ENCODE results near the gene BAHCC1. TPM values are rescaled to one million over a fixed set of nuclear protein-coding genes. Genes with fewer than 3 reads are reported as not detected.

Gene BAHCC1
- total and polyA plus RNA-seq, 9 of the 15 experiments (the other 6 are each of a cell fraction or from before 2014, with no cell fraction given), result 0.14 to 26.9 (median 5.0) TPM

DNA sequence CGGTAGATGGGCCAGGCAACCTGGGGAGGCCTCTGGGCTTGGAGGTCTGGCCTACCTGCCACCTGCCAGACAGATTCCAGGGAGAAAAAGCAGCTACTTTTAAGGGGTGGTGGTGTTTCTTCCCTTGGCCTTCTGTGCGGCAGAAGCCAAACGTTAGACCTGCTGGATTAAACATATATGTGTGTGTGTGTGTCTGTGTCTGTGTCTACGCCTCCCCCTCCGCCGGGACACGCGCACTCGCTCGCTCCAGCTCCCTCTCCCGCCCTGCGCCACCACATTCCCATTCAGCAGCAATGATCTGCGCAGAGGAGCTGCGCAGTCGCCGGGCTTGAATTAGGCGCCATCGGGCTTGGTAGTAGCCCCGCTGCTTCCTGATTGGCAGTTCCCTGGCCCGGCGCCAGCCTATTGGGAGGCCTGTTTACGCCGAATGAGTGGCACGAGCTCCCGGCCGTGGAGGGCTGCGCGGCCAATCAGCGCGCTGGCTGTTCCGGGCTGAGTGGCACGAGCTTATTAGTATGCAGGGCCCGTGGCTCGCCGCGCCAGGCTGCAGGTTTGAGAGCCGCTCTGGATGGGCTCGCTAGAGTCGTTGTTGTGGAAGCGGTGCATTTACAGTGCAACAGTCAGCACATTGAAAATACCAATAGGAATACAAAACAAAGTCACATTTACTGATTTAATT is at the start of gene BAHCC1 (continued):
- TF ChIP-seq RERE (CRISPR knock-in tag; IDR thresholded peaks at IDR 0.05; ENCODE audit: borderline replicate concordance) (no peak), PTTG1 (tag; IDR thresholded peaks at IDR 0.05; ENCODE audit: low read depth) (no peak), PHF8 (IDR thresholded peaks at IDR 0.05; ENCODE audit: borderline replicate concordance, low read length) (peak; percentile 47; the same call in 1 of the 2 replicates), YY1 (IDR thresholded peaks at IDR 0.05; ENCODE audit: borderline replicate concordance in 1 of 3, control insufficient read depth in 1 of 3, extremely low read depth in 1 of 3, insufficient read depth in 3 of 3, insufficient read length in 1 of 3, insufficient replicate concordance in 2 of 3, low read depth in 1 of 3, low read length in 2 of 3) (peak in 2 of 3 experiments; percentile 39 to 52), ATF4 (CRISPR knock-in tag; IDR thresholded peaks at IDR 0.05) (no peak), KDM2B (CRISPR knock-in tag; IDR thresholded peaks at IDR 0.05) (0 out of 2 replicates have a peak, but pooled peaks have one; percentile 40), HNRNPK (IDR thresholded peaks at IDR 0.05; ENCODE audit: low read depth, low read length, poor library complexity, severe bottlenecking) (no peak), ATF6 (CRISPR knock-in tag; IDR thresholded peaks at IDR 0.05) (no peak), SMARCA4 (IDR thresholded peaks at IDR 0.05) (peak; percentile 19; the same call in 1 of the 2 replicates), TAF1 (IDR thresholded peaks at IDR 0.05; ENCODE audit: control insufficient read depth, extremely low read depth, insufficient read depth, low read length, severe bottlenecking) (no peak), MEF2A (IDR thresholded peaks at IDR 0.05; ENCODE audit: control insufficient read depth, low read depth, low read length) (no peak), SMAD4 (CRISPR knock-in tag; conservative IDR thresholded peaks at IDR 0.05) (peak; percentile 45; the same call in 1 of the 2 replicates)
- TF ChIP-seq, protein P1, sequence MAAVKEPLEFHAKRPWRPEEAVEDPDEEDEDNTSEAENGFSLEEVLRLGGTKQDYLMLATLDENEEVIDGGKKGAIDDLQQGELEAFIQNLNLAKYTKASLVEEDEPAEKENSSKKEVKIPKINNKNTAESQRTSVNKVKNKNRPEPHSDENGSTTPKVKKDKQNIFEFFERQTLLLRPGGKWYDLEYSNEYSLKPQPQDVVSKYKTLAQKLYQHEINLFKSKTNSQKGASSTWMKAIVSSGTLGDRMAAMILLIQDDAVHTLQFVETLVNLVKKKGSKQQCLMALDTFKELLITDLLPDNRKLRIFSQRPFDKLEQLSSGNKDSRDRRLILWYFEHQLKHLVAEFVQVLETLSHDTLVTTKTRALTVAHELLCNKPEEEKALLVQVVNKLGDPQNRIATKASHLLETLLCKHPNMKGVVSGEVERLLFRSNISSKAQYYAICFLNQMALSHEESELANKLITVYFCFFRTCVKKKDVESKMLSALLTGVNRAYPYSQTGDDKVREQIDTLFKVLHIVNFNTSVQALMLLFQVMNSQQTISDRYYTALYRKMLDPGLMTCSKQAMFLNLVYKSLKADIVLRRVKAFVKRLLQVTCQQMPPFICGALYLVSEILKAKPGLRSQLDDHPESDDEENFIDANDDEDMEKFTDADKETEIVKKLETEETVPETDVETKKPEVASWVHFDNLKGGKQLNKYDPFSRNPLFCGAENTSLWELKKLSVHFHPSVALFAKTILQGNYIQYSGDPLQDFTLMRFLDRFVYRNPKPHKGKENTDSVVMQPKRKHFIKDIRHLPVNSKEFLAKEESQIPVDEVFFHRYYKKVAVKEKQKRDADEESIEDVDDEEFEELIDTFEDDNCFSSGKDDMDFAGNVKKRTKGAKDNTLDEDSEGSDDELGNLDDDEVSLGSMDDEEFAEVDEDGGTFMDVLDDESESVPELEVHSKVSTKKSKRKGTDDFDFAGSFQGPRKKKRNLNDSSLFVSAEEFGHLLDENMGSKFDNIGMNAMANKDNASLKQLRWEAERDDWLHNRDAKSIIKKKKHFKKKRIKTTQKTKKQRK (IDR thresholded peaks at IDR 0.05; ENCODE audit: borderline replicate concordance, low read depth, low read length), result no peak
